ENCODE measurements around the gene JARID2. TPM values are rescaled to one million over a fixed set of nuclear protein-coding genes. Genes with fewer than 3 reads are reported as not detected.
A peak's percentile ranks its signal among the peaks of the same experiment; 100 is the strongest.

JARID2 gene
- polyA plus RNA-seq, 5 donors = 14.7 to 18.1 (median 17.7) TPM

- no peak for DNase-seq
These were observed 18.5 kb downstream of the JARID2 start for GRCh38 chr6:15264412-15264811.

GRCh38 chr6:15264902-15265761 is 19.3 kb downstream of the JARID2 start:
- peak; percentile 73 to 77 for DNase-seq

- no peak for DNase-seq
These were observed 19.9 kb downstream of the JARID2 start for GRCh38 chr6:15265787-15266186.

- DNase-seq = no peak
These were observed 20.6 kb downstream of the JARID2 start for GRCh38 chr6:15266423-15266996.

GRCh38 chr6:15267221-15267620 is 21.4 kb downstream of the JARID2 start:
- no peak for DNase-seq

GRCh38 chr6:15268137-15268908 is 22.5 kb downstream of the JARID2 start:
- no peak for DNase-seq

GRCh38 chr6:15269011-15269410 is 23.1 kb downstream of the JARID2 start:
- DNase-seq = no peak

GRCh38 chr6:15269619-15270018 is 23.8 kb downstream of the JARID2 start:
- DNase-seq = no peak

- DNase-seq = no peak
These were observed 24.5 kb downstream of the JARID2 start for GRCh38 chr6:15270402-15270801.

GRCh38 chr6:15272562-15272961 is 26.7 kb downstream of the JARID2 start:
- DNase-seq = no peak

- DNase-seq = no peak
These were observed 29.0 kb downstream of the JARID2 start for GRCh38 chr6:15274692-15275387.

GRCh38 chr6:15276036-15276985 is 30.4 kb downstream of the JARID2 start:
- DNase-seq = no peak

- no peak for DNase-seq
These were observed 33.3 kb downstream of the JARID2 start for GRCh38 chr6:15279047-15279661.

- DNase-seq = peak; percentile 76 to 80
These were observed 34.2 kb downstream of the JARID2 start for GRCh38 chr6:15280028-15280427.

GRCh38 chr6:15280961-15281360 is 35.1 kb downstream of the JARID2 start:
- no peak for DNase-seq

GRCh38 chr6:15282334-15282733 is 36.5 kb downstream of the JARID2 start:
- DNase-seq = no peak

- DNase-seq = no peak
These were observed 38.1 kb downstream of the JARID2 start for GRCh38 chr6:15283986-15284361.

- no peak for DNase-seq
These were observed 38.9 kb downstream of the JARID2 start for GRCh38 chr6:15284743-15285142.

- no peak for DNase-seq
These were observed 39.9 kb downstream of the JARID2 start for GRCh38 chr6:15285682-15286294.
